H1 (cell line): ENCODE measurements around the gene RHOT1. TPM values are rescaled to one million over a fixed set of nuclear protein-coding genes. Genes with fewer than 3 reads are reported as not detected.

Experiments
- CTCF ChIA-PET: fragments of 300-600 bp; sonication (Branson Sonifier 250); formaldehyde crosslinking; loops from one replicate; lab custom pipeline; 2021; ENCODE audit not compliant: partially characterized antibody; lab: Charles Lee
- POLR2A ChIA-PET: fragments of 300-600 bp; sonication (Branson Sonifier 250); formaldehyde crosslinking; loops from one replicate; lab custom pipeline; 2021; ENCODE audit warnings: inconsistent platforms; ENCODE audit not compliant: partially characterized antibody; lab: Charles Lee
- DNase-seq, 2 experiments: peaks; one replicate each; pipeline versions ENCODE4 v3.0.0 to v3.0.0-alpha.2; 2010 to 2022; ENCODE audit warnings: low spot score in 2 of 2, low read depth in 1 of 2, mixed read lengths in 1 of 2
- FAIRE-seq: peaks from 2 replicates; lab custom pipeline; 2011; peaks lifted over from hg19 to GRCh38; lab: Jason Lieb, UNC
- H2AFZ ChIP-seq: 2 replicates; pipeline ENCODE4 v1.8.1; 2012; ENCODE audit warnings: low read length, inconsistent platforms
- H2AK5ac ChIP-seq: 2 replicates; pipeline ENCODE4 v1.6.1; 2013; ENCODE audit warnings: low read depth, low read length
- H2BK120ac ChIP-seq: replicated peaks from 2 replicates; pipeline ENCODE3; 2013; ENCODE audit warnings: low read depth, low read length, inconsistent platforms
- H2BK12ac ChIP-seq: 2 replicates; pipeline ENCODE4 v1.6.1; 2013; ENCODE audit warnings: low read depth, low read length
- H2BK15ac ChIP-seq: 2 replicates; pipeline ENCODE4 v1.6.1; 2013; ENCODE audit warnings: low read length
- H2BK20ac ChIP-seq: 2 replicates; pipeline ENCODE4 v1.6.1; 2013; ENCODE audit warnings: low read length
- H2BK5ac ChIP-seq: 2 replicates; pipeline ENCODE4 v1.6.1; 2013; ENCODE audit warnings: low read depth, low read length
- H3K14ac ChIP-seq: 2 replicates; pipeline ENCODE4 v1.6.1; 2013; ENCODE audit warnings: inconsistent platforms; ENCODE audit not compliant: insufficient read length
- H3K18ac ChIP-seq: 2 replicates; pipeline ENCODE4 v1.6.1; 2013; ENCODE audit warnings: low read length; ENCODE audit errors: extremely low read depth
- H3K23ac ChIP-seq: 2 replicates; pipeline ENCODE4 v1.6.1; 2013; ENCODE audit warnings: inconsistent platforms; ENCODE audit not compliant: insufficient read length
- H3K23me2 ChIP-seq: 2 replicates; pipeline ENCODE4 v1.6.1; 2013; ENCODE audit warnings: low read depth, low read length
- H3K27ac ChIP-seq: 2 replicates; pipeline ENCODE4 v1.6.1; 2011; ENCODE audit warnings: low read depth, low read length, inconsistent platforms
- H3K27me3 ChIP-seq, 4 experiments: replicated peaks in 1 of 4; 1 replicate in 1 of 4; 2 replicates in 3 of 4; pipeline versions ENCODE4 v1.6.1 to v1.8.1; 2011 to 2013; ENCODE audit warnings: low read length in 3 of 4, mild to moderate bottlenecking in 3 of 4, inconsistent platforms in 2 of 4, mixed read lengths in 2 of 4, moderate library complexity in 1 of 4; ENCODE audit not compliant: control insufficient read depth in 3 of 4, insufficient read depth in 3 of 4; ENCODE audit errors: extremely low read depth in 1 of 4
- H3K36me3 ChIP-seq, 4 experiments: 2 replicates each; pipeline versions ENCODE4 v1.6.1 to v1.8.1; 2011 to 2013; ENCODE audit warnings: mild to moderate bottlenecking in 4 of 4, low read length in 3 of 4, moderate library complexity in 2 of 4, control low read depth in 1 of 4, inconsistent platforms in 1 of 4; ENCODE audit not compliant: insufficient read depth in 4 of 4, control insufficient read depth in 2 of 4
- H3K4ac ChIP-seq: replicated peaks from 2 replicates; pipeline ENCODE3; 2013; ENCODE audit warnings: low read length, low read depth, mixed read lengths, inconsistent platforms; ENCODE audit not compliant: insufficient read length
- H3K4me1 ChIP-seq, 4 experiments: replicated peaks in 1 of 4; 1 replicate in 1 of 4; 2 replicates in 3 of 4; pipeline versions ENCODE4 v1.6.1 to v1.8.1; 2011 to 2013; ENCODE audit warnings: low read length in 3 of 4, inconsistent platforms in 2 of 4, mixed read lengths in 1 of 4; ENCODE audit not compliant: insufficient read depth in 4 of 4, control insufficient read depth in 3 of 4
- H3K4me2 ChIP-seq, 2 experiments: 2 replicates each; pipeline versions ENCODE4 v1.6.1 to v1.8.1; 2011 to 2013; ENCODE audit warnings: low read depth in 2 of 2, low read length in 2 of 2, control low read depth in 1 of 2, inconsistent platforms in 1 of 2, mild to moderate bottlenecking in 1 of 2; ENCODE audit not compliant: insufficient read depth in 1 of 2
- H3K4me3 ChIP-seq, 4 experiments: fragments of 200-600, 300-600 bp in 1 of 4; sonication (generic), shearing (Covaris generic), sonication (Bioruptor Twin) in 1 of 4; 2 replicates each; pipeline versions ENCODE4 v1.5.1 to v1.8.1; 2011 to 2016; ENCODE audit warnings: low read length in 4 of 4, low read depth in 3 of 4, control low read depth in 2 of 4, inconsistent platforms in 2 of 4, mild to moderate bottlenecking in 2 of 4, mixed read lengths in 1 of 4, moderate library complexity in 1 of 4; ENCODE audit not compliant: insufficient read depth in 2 of 4; ENCODE audit errors: extremely low read depth in 1 of 4
- H3K56ac ChIP-seq: replicated peaks from 2 replicates; pipeline ENCODE3; 2013; ENCODE audit warnings: low read depth, mild to moderate bottlenecking, mixed read lengths, low read length, inconsistent platforms; ENCODE audit not compliant: insufficient read length
- H3K79me1 ChIP-seq: 2 replicates; pipeline ENCODE4 v1.6.1; 2013; ENCODE audit warnings: low read depth, low read length, control low read depth
- H3K79me2 ChIP-seq, 2 experiments: 2 replicates each; pipeline versions ENCODE4 v1.6.1 to v1.8.1; 2012 to 2013; ENCODE audit warnings: low read length in 2 of 2, mild to moderate bottlenecking in 2 of 2, inconsistent platforms in 1 of 2; ENCODE audit not compliant: insufficient read depth in 2 of 2, control insufficient read depth in 1 of 2
- H3K9ac ChIP-seq, 4 experiments: replicated peaks in 1 of 4; 1 replicate in 1 of 4; 2 replicates in 3 of 4; pipeline versions ENCODE4 v1.6.1 to v1.8.1; 2011 to 2013; ENCODE audit warnings: low read depth in 3 of 4, low read length in 3 of 4, control low read depth in 2 of 4, mild to moderate bottlenecking in 2 of 4, moderate library complexity in 2 of 4, inconsistent platforms in 1 of 4; ENCODE audit errors: extremely low read depth in 1 of 4
- H3K9me3 ChIP-seq, 2 experiments: 2 replicates each; pipeline versions ENCODE4 v1.6.1 to v1.8.1; 2012 to 2013; ENCODE audit warnings: mild to moderate bottlenecking in 2 of 2, moderate library complexity in 2 of 2, control low read depth in 1 of 2, inconsistent platforms in 1 of 2, low read depth in 1 of 2, low read length in 1 of 2, mixed read lengths in 1 of 2; ENCODE audit not compliant: insufficient read depth in 2 of 2
- H4K20me1 ChIP-seq, 2 experiments: replicated peaks in 1 of 2; 2 replicates each; pipeline versions ENCODE3 to v1.8.1; 2011 to 2013; ENCODE audit warnings: inconsistent platforms in 2 of 2, low read length in 2 of 2, mild to moderate bottlenecking in 1 of 2; ENCODE audit not compliant: insufficient read depth in 2 of 2, control insufficient read depth in 1 of 2
- H4K5ac ChIP-seq: 2 replicates; pipeline ENCODE4 v1.6.1; 2013; ENCODE audit warnings: low read length, low read depth, mixed read lengths, inconsistent platforms; ENCODE audit not compliant: insufficient read length
- H4K8ac ChIP-seq: 2 replicates; pipeline ENCODE4 v1.8.0; 2013; ENCODE audit warnings: mild to moderate bottlenecking, moderate library complexity, low read length, inconsistent platforms; ENCODE audit not compliant: insufficient read depth; ENCODE audit errors: extremely low read depth
- H4K91ac ChIP-seq: replicated peaks from 2 replicates; pipeline ENCODE3; 2013; ENCODE audit warnings: low read length, mixed read lengths, inconsistent platforms; ENCODE audit not compliant: insufficient read length
- ATF2 ChIP-seq: IDR thresholded peaks from 2 replicates; pipeline ENCODE4 v1.6.1; 2012; ENCODE audit warnings: low read length, inconsistent platforms
- CREB1 ChIP-seq: IDR thresholded peaks from 2 replicates; pipeline ENCODE4 v1.6.1; 2012; ENCODE audit warnings: inconsistent platforms
- CTCF ChIP-seq, 3 experiments: IDR thresholded peaks; 1 replicate in 2 of 3; 2 replicates in 1 of 3; pipeline versions ENCODE4 v1.5.1 to v1.6.1; 2011; ENCODE audit warnings: low read length in 3 of 3, mild to moderate bottlenecking in 3 of 3, inconsistent platforms in 2 of 3, low read depth in 1 of 3, moderate library complexity in 1 of 3; ENCODE audit not compliant: insufficient read depth in 1 of 3; ENCODE audit errors: control extremely low read depth in 1 of 3
- EGR1 ChIP-seq: IDR thresholded peaks from 2 replicates; pipeline ENCODE4 v1.6.1; 2011; ENCODE audit warnings: low read depth, low read length, borderline replicate concordance
- JUN ChIP-seq: IDR thresholded peaks from 2 replicates; pipeline ENCODE4 v1.6.1; 2011; ENCODE audit warnings: low read depth, mild to moderate bottlenecking, improper control_type of control experiment, low read length
- POLR2A ChIP-seq, 2 experiments: IDR thresholded peaks; 1 replicate in 1 of 2; 2 replicates in 1 of 2; pipeline ENCODE4 v1.6.1; 2011; ENCODE audit warnings: low read depth in 2 of 2, low read length in 2 of 2, mild to moderate bottlenecking in 2 of 2; ENCODE audit errors: control extremely low read depth in 1 of 2
- POU5F1 ChIP-seq: IDR thresholded peaks from 2 replicates; pipeline ENCODE4 v1.6.1; 2011; ENCODE audit warnings: low read depth, mild to moderate bottlenecking, low read length, moderate library complexity
- RXRA ChIP-seq: IDR thresholded peaks from 2 replicates; pipeline ENCODE4 v1.6.1; 2011; ENCODE audit warnings: low read depth, mild to moderate bottlenecking, low read length, moderate library complexity; ENCODE audit not compliant: insufficient read depth
- TAF7 ChIP-seq: optimal IDR thresholded peaks from 2 replicates; pipeline ENCODE3; 2011; ENCODE audit warnings: low read depth, mild to moderate bottlenecking, inconsistent platforms, low read length, moderate library complexity, borderline replicate concordance
- USF2 ChIP-seq: IDR thresholded peaks from 2 replicates; pipeline ENCODE4 v1.6.1; 2011; ENCODE audit warnings: low read length, improper control_type of control experiment
- polyA plus RNA-seq, 7 experiments: library from polyadenylated mRNA; depleted of rRNA in 3 of 7; stranded (reverse) in 5 of 7; unstranded in 2 of 7; fragments of >200 nt in 5 of 7; fragments of 200-250 nt in 2 of 7; gene quantifications; 1 replicate in 5 of 7; 2 replicates in 1 of 7; 4 replicates in 1 of 7; pipeline versions ENCODE4 v1.2.1 to v1.2.3, GENCODE V29; 2011 to 2013; ENCODE audit warnings: missing spikeins in 2 of 7, mixed read lengths in 2 of 7
- total RNA-seq: library from RNA; stranded (reverse); fragmentation: NEBNext Ultra II Directional; extraction: Animal tissue kit (Norgen Biotek cat#: 25700); gene quantifications from 2 replicates; pipeline ENCODE4 v1.2.1, GENCODE V29; 2021

Gene RHOT1
- total and polyA plus RNA-seq, 2 of the 8 experiments (the other 6 are each of a cell fraction or from before 2014, with no cell fraction given) = 34.2 to 38.2 TPM

GRCh38 chr17:32150358-32150757, 8.1 kb downstream of the RHOT1 start:
- no peak overlapping the region for H3K4me3 ChIP-seq
- H3K27ac ChIP-seq = no peak overlapping the region
- H3K36me3 ChIP-seq = peaks cover 0 to 6% (median 3%) of the 10 kb centered on the region in 4 experiments; a peak in 3 of 8 replicates
- no peaks in the 10 kb centered on the region for H3K27me3 ChIP-seq
- no peak overlapping the region for H2BK15ac ChIP-seq
- no peak overlapping the region for H3K14ac ChIP-seq
- H4K91ac ChIP-seq = no peak overlapping the region
- ChIA-PET POLR2A (interaction anchor here (0.7 to 1.3 kb wide), 3 partner anchors 7 to 62 kb away, joined by 3 to 4 read pairs (median 4); partner anchors contain the start of gene RHOT1), CTCF (interaction anchor here (0.6 to 2.1 kb wide), 4 partner anchors 9 to 265 kb away, joined by 3 to 10 read pairs (median 5); partner anchors contain the start of gene LRRC37B)
- H2BK20ac ChIP-seq = no peak overlapping the region
- FAIRE-seq = no peak
- H2AFZ ChIP-seq = no peak overlapping the region
- peaks cover 0 to 2% (median 0%) of the 10 kb centered on the region in 4 experiments; a peak in 1 of 7 replicates for H3K4me1 ChIP-seq
- H4K8ac ChIP-seq = no peak overlapping the region
- no peak overlapping the region for H3K56ac ChIP-seq
- H3K79me1 ChIP-seq = peaks cover 4% of the 10 kb centered on the region
- no peak overlapping the region for H2BK5ac ChIP-seq
- no peak overlapping the region for H3K18ac ChIP-seq
- H3K23ac ChIP-seq = no peak overlapping the region
- H2AK5ac ChIP-seq = no peak overlapping the region
- H4K5ac ChIP-seq = no peak overlapping the region
- H3K9ac ChIP-seq = no peak overlapping the region
- peaks cover 0 to 37% of the 10 kb centered on the region in 2 experiments; a peak in 2 of 4 replicates for H3K79me2 ChIP-seq
- no peak overlapping the region for H2BK12ac ChIP-seq
- no peaks in the 10 kb centered on the region for H3K23me2 ChIP-seq
- no peak overlapping the region for H2BK120ac ChIP-seq
- peaks cover 0 to 2% of the 10 kb centered on the region in 2 experiments for H4K20me1 ChIP-seq
- H3K9me3 ChIP-seq = no peaks in the 10 kb centered on the region
- H3K4me2 ChIP-seq = no peak overlapping the region
- H3K4ac ChIP-seq = no peak overlapping the region
- no peak for DNase-seq
- no peak for TF ChIP-seq ATF2
- no peak for TF ChIP-seq TAF7
- TF ChIP-seq USF2 = no peak
- no peak for TF ChIP-seq EGR1
- no peak for TF ChIP-seq POLR2A (IDR thresholded peaks at IDR 0.05; ENCODE audit: control extremely low read depth in 1 of 2, low read depth in 2 of 2, low read length in 2 of 2)
- TF ChIP-seq CTCF (IDR thresholded peaks at IDR 0.05; ENCODE audit: control extremely low read depth in 1 of 3, insufficient read depth in 1 of 3, low read depth in 1 of 3, low read length in 3 of 3) = no peak
- no peak for TF ChIP-seq CREB1
- TF ChIP-seq POU5F1 = no peak
- no peak for TF ChIP-seq JUN
- TF ChIP-seq RXRA = no peak
